GM23248 (cell line): ENCODE data around the gene DFFB. TPM values are rescaled to one million over a fixed set of nuclear protein-coding genes. Genes with fewer than 3 reads are reported as not detected.

Experiments used
- DNase-seq: peaks from one replicate; pipeline ENCODE4 v3.0.0-alpha.2; 2015
- H2AFZ ChIP-seq: fragments of 200-600 bp; sonication (generic); 2 replicates; pipeline ENCODE4 v1.6.1; 2016; ENCODE audit warnings: antibody characterized with exemption
- H3F3A ChIP-seq: fragments of 200-600 bp; sonication (generic); 2 replicates; pipeline ENCODE4 v1.6.1; 2016; ENCODE audit warnings: mild to moderate bottlenecking, antibody characterized with exemption, mixed run types; ENCODE audit not compliant: insufficient read depth
- H3K27ac ChIP-seq: fragments of 200-600 bp; sonication (generic); 2 replicates; pipeline ENCODE4 v1.5.1; 2016; ENCODE audit warnings: mild to moderate bottlenecking
- H3K27me3 ChIP-seq: fragments of 200-600 bp; sonication (generic); replicated peaks from 2 replicates; pipeline ENCODE4 v1.6.1; 2016; ENCODE audit warnings: mild to moderate bottlenecking; ENCODE audit not compliant: insufficient read depth
- H3K36me3 ChIP-seq: fragments of 200-600 bp; sonication (generic); 2 replicates; pipeline ENCODE4 v1.6.1; 2016; ENCODE audit warnings: low read depth, mild to moderate bottlenecking
- H3K4me1 ChIP-seq: fragments of 200-600 bp; sonication (generic); 2 replicates; pipeline ENCODE4 v1.6.1; 2016; ENCODE audit warnings: mild to moderate bottlenecking; ENCODE audit not compliant: insufficient read depth
- H3K4me2 ChIP-seq: fragments of 200-600 bp; sonication (generic); one replicate; pipeline ENCODE4 v1.6.1; 2016; ENCODE audit warnings: mild to moderate bottlenecking; ENCODE audit not compliant: unreplicated experiment
- H3K4me3 ChIP-seq: fragments of 200-600 bp; sonication (generic); 2 replicates; pipeline ENCODE4 v1.5.1; 2016; ENCODE audit warnings: mild to moderate bottlenecking
- H3K79me2 ChIP-seq: fragments of 200-600 bp; sonication (generic); 2 replicates; pipeline ENCODE4 v1.6.1; 2016; ENCODE audit warnings: mild to moderate bottlenecking; ENCODE audit not compliant: insufficient read depth
- H3K9ac ChIP-seq: fragments of 200-600 bp; sonication (generic); 2 replicates; pipeline ENCODE4 v1.6.1; 2016; ENCODE audit warnings: mild to moderate bottlenecking
- H3K9me2 ChIP-seq: fragments of 200-600 bp; sonication (generic); 2 replicates; pipeline ENCODE4 v1.6.1; 2016; ENCODE audit warnings: mixed run types, mild to moderate bottlenecking, moderate library complexity; ENCODE audit not compliant: insufficient read depth
- H3K9me3 ChIP-seq: fragments of 200-600 bp; sonication (generic); one replicate; pipeline ENCODE4 v1.6.1; 2017; ENCODE audit warnings: low read depth
- H4K20me1 ChIP-seq: fragments of 200-600 bp; sonication (generic); 2 replicates; pipeline ENCODE4 v1.6.0; 2016; ENCODE audit not compliant: insufficient read depth
- EZH2 ChIP-seq: fragments of 200-600 bp; sonication (generic); IDR thresholded peaks from 2 replicates; pipeline ENCODE4 v1.6.1; 2018; ENCODE audit warnings: antibody characterized with exemption, mild to moderate bottlenecking; ENCODE audit not compliant: insufficient read depth, poor library complexity, severe bottlenecking
- EZH2phosphoT487 ChIP-seq: fragments of 200-600 bp; sonication (generic); IDR thresholded peaks from 2 replicates; pipeline ENCODE4 v1.6.1; 2018; ENCODE audit warnings: antibody characterized with exemption, moderate library complexity, mild to moderate bottlenecking, low read depth; ENCODE audit not compliant: insufficient read depth
- WGBS, 2 experiments: methylation state at CpG; one replicate each; pipeline ENCODE4 v1.1.6; 2015 to 2017; ENCODE audit warnings: low lambda C conversion rate in 2 of 2, low coverage in 1 of 2; ENCODE audit errors: missing lambda C conversion rate in 2 of 2; 5-methylcytosine and 5-hydroxymethylcytosine counted together
- in situ Hi-C: fragments of 300-500 bp; cut with MboI; formaldehyde crosslinking; loops from 2 replicates; pipeline ENCODE4 v1.15.0; 2020
- polyA plus RNA-seq: library from polyadenylated mRNA; unstranded; fragments of >200 nt; fragmentation: Nextera tagmentation; extraction: Ambion mirVana; gene quantifications from 2 replicates; pipeline ENCODE4 v1.2.1, GENCODE V29; 2016
- total RNA-seq: library from RNA; depleted of rRNA; stranded (reverse); fragments of >200 nt; shearing (Covaris generic); gene quantifications from 2 replicates; pipeline ENCODE4 v1.2.3, GENCODE V29; 2014

DFFB gene
- total and polyA plus RNA-seq, 2 experiments from 2014 or later = 3.2 to 18.3 TPM

GRCh38 chr1:3907031-3907534 is 49.8 kb downstream of the DFFB start:
- Histone ChIP-seq H3K4me1 (no peaks in the 10 kb centered on the region), H2AFZ (no peak overlapping the region), H3K79me2 (no peaks in the 10 kb centered on the region), H3K27me3 (no peaks in the 10 kb centered on the region), H3K4me3 (no peak overlapping the region), H3K9me2 (no peaks in the 10 kb centered on the region), H3K9ac (no peak overlapping the region), H3K36me3 (no peaks in the 10 kb centered on the region), H3F3A (no peaks in the 10 kb centered on the region), H3K4me2 (no peak overlapping the region), H4K20me1 (no peaks in the 10 kb centered on the region), H3K27ac (no peak overlapping the region), H3K9me3 (no peaks in the 10 kb centered on the region)
- WGBS, 2 experiments = 76 to 83% methylated on average over 18 to 22 of the region's 22 CpGs
- no peak for DNase-seq
- TF ChIP-seq EZH2phosphoT487 = no peak
- TF ChIP-seq EZH2 = no peak
- in situ Hi-C loops = loop anchor here (25.0 kb wide), 1 partner anchor 2005 kb away; no protein-coding TSS in a partner anchor

DNA sequence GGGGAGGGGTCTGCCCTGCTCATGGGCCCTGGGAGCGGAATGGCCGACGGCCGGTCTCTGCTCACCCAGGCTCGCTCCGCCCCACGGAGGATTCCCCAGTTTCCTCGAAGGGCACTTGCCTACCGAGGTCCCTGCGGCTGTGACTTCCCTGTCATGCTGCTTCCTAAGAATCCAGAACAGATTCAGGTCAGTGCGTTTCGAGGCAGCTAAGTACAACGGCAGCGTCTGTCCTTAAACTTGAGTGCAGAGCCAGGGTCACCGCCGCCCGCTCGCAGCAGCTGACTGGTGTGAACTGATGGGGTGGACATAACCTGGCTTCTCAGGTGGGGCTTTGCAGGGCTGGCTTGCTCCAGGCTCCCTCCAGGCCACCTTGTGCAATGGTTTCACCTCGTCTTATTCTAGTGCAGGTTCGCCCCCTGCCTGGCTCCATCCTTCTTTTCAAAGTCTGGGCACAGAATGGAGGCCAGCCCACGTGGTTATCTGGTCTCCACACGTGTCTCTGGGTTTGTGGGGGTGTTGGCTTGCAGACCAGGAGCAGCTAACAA is 50.4 kb downstream of the DFFB start:
- 70% methylated on average over 22 of the region's 22 CpGs for WGBS, 2 experiments
- H2AFZ ChIP-seq = no peak overlapping the region
- no peaks in the 10 kb centered on the region for H3K36me3 ChIP-seq
- no peaks in the 10 kb centered on the region for H3K9me3 ChIP-seq
- H3F3A ChIP-seq = no peaks in the 10 kb centered on the region
- no peaks in the 10 kb centered on the region for H3K27me3 ChIP-seq
- DNase-seq = no peak
- no peak overlapping the region for H3K27ac ChIP-seq
- no peak overlapping the region for H3K4me2 ChIP-seq
- H3K4me3 ChIP-seq = no peak overlapping the region
- no peak overlapping the region for H3K9ac ChIP-seq
- TF ChIP-seq EZH2 (no peak), EZH2phosphoT487 (no peak)
- no peaks in the 10 kb centered on the region for H3K4me1 ChIP-seq
- H3K9me2 ChIP-seq = no peaks in the 10 kb centered on the region
- in situ Hi-C loops = loop anchor here (25.0 kb wide), 1 partner anchor 2005 kb away; no protein-coding TSS in a partner anchor
- H3K79me2 ChIP-seq = no peaks in the 10 kb centered on the region
- H4K20me1 ChIP-seq = no peaks in the 10 kb centered on the region

- 77 to 79% methylated on average over 17 of the region's 17 CpGs for WGBS, 2 experiments
- in situ Hi-C loops = loop anchor here (25.0 kb wide), 1 partner anchor 2003 kb away; no protein-coding TSS in a partner anchor
- no peaks in the 10 kb centered on the region for H3K27me3 ChIP-seq
- no peak overlapping the region for H3K9ac ChIP-seq
- no peak overlapping the region for H3K4me3 ChIP-seq
- no peaks in the 10 kb centered on the region for H3K4me1 ChIP-seq
- no peak overlapping the region for H2AFZ ChIP-seq
- TF ChIP-seq EZH2 (no peak), EZH2phosphoT487 (no peak)
- no peaks in the 10 kb centered on the region for H3K9me2 ChIP-seq
- no peak for DNase-seq
- H3K9me3 ChIP-seq = no peaks in the 10 kb centered on the region
- no peak overlapping the region for H3K27ac ChIP-seq
- H3K79me2 ChIP-seq = no peaks in the 10 kb centered on the region
- H4K20me1 ChIP-seq = no peaks in the 10 kb centered on the region
- H3F3A ChIP-seq = no peaks in the 10 kb centered on the region
- no peak overlapping the region for H3K4me2 ChIP-seq
- no peaks in the 10 kb centered on the region for H3K36me3 ChIP-seq
Observed at GRCh38 chr1:3908886-3909517, 51.7 kb downstream of the DFFB start.

GRCh38 chr1:3909615-3910014 is 52.3 kb downstream of the DFFB start:
- Histone ChIP-seq H3K9me2 (no peaks in the 10 kb centered on the region), H3K9me3 (no peaks in the 10 kb centered on the region), H4K20me1 (no peaks in the 10 kb centered on the region), H3K4me2 (no peak overlapping the region), H3K27me3 (no peaks in the 10 kb centered on the region), H3K36me3 (no peaks in the 10 kb centered on the region), H3K9ac (no peak overlapping the region), H3K27ac (no peak overlapping the region), H3K4me3 (no peak overlapping the region), H3K4me1 (no peaks in the 10 kb centered on the region), H2AFZ (no peak overlapping the region), H3K79me2 (no peaks in the 10 kb centered on the region), H3F3A (no peaks in the 10 kb centered on the region)
- in situ Hi-C loops = loop anchor here (25.0 kb wide), 1 partner anchor 2003 kb away; no protein-coding TSS in a partner anchor
- WGBS, 2 experiments = 60 to 63% methylated on average over 7 of the region's 7 CpGs
- TF ChIP-seq EZH2phosphoT487 (no peak), EZH2 (no peak)
- DNase-seq = no peak
